HAP-1 (cell line): ENCODE results near the gene PACSIN1.

Source experiments
- DNase-seq, 2 experiments: peaks; one replicate each; pipeline ENCODE4 v3.0.0-alpha.2; 2016 to 2020; ENCODE audit warnings: low spot score in 2 of 2
- H3K27me3 ChIP-seq: fragments of 250-450 bp; sonication (Bioruptor Pico); 2 replicates; pipeline ENCODE4 v1.5.1; 2020; ENCODE audit warnings: low read depth, mild to moderate bottlenecking, moderate library complexity
- H3K36me3 ChIP-seq: fragments of 250-450 bp; sonication (Bioruptor Pico); replicated peaks from 2 replicates; pipeline ENCODE4 v1.5.1; 2020; ENCODE audit warnings: mild to moderate bottlenecking
- H3K4me1 ChIP-seq: fragments of 250-450 bp; sonication (Bioruptor Pico); 2 replicates; pipeline ENCODE4 v1.5.1; 2020; ENCODE audit warnings: mild to moderate bottlenecking
- H3K4me3 ChIP-seq: fragments of 250-450 bp; sonication (Bioruptor Pico); 2 replicates; pipeline ENCODE4 v1.5.1; 2020; ENCODE audit warnings: mild to moderate bottlenecking, moderate library complexity
- H3K9me3 ChIP-seq: fragments of 250-450 bp; sonication (Bioruptor Pico); 2 replicates; pipeline ENCODE4 v1.5.1; 2020; ENCODE audit warnings: mild to moderate bottlenecking, moderate library complexity
- in situ Hi-C: fragments of 300-500 bp; cut with MboI; formaldehyde crosslinking; loops from 3 replicates; pipeline ENCODE4 v1.14.3; 2020; ENCODE audit warnings: low sequenced_read_pairs, inconsistent platforms, mixed read lengths

PACSIN1 gene

GRCh38 chr6:34549804-34550202 is 83.9 kb downstream of the PACSIN1 start:
- no peak for DNase-seq
- Histone ChIP-seq H3K4me3 (no peak overlapping the region), H3K36me3 (no peaks in the 10 kb centered on the region), H3K4me1 (no peaks in the 10 kb centered on the region), H3K9me3 (no peaks in the 10 kb centered on the region), H3K27me3 (no peaks in the 10 kb centered on the region)
- in situ Hi-C loops: no loop called here

- Histone ChIP-seq H3K4me1 (no peaks in the 10 kb centered on the region), H3K27me3 (no peaks in the 10 kb centered on the region), H3K4me3 (no peak overlapping the region), H3K36me3 (no peaks in the 10 kb centered on the region), H3K9me3 (no peaks in the 10 kb centered on the region)
- DNase-seq: no peak
- in situ Hi-C loops: no loop called here
Measured at GRCh38 chr6:34551720-34552119, 85.8 kb downstream of the PACSIN1 start.

GRCh38 chr6:34552620-34553019 is 86.7 kb downstream of the PACSIN1 start:
- Histone ChIP-seq H3K4me3 (no peak overlapping the region), H3K36me3 (no peaks in the 10 kb centered on the region), H3K27me3 (no peaks in the 10 kb centered on the region), H3K9me3 (no peaks in the 10 kb centered on the region), H3K4me1 (no peaks in the 10 kb centered on the region)
- in situ Hi-C loops: no loop called here
- no peak for DNase-seq

GRCh38 chr6:34553146-34553545 is 87.3 kb downstream of the PACSIN1 start:
- no peaks in the 10 kb centered on the region for H3K36me3 ChIP-seq
- H3K4me3 ChIP-seq: no peak overlapping the region
- H3K27me3 ChIP-seq: no peaks in the 10 kb centered on the region
- no peaks in the 10 kb centered on the region for H3K9me3 ChIP-seq
- in situ Hi-C loops: no loop called here
- H3K4me1 ChIP-seq: no peaks in the 10 kb centered on the region
- DNase-seq: no peak

GRCh38 chr6:34553750-34554149 is 87.9 kb downstream of the PACSIN1 start:
- in situ Hi-C loops: no loop called here
- H3K9me3 ChIP-seq: no peaks in the 10 kb centered on the region
- no peak overlapping the region for H3K4me3 ChIP-seq
- no peak for DNase-seq
- H3K36me3 ChIP-seq: no peaks in the 10 kb centered on the region
- H3K4me1 ChIP-seq: no peaks in the 10 kb centered on the region
- H3K27me3 ChIP-seq: no peaks in the 10 kb centered on the region

- no peaks in the 10 kb centered on the region for H3K4me1 ChIP-seq
- H3K36me3 ChIP-seq: no peaks in the 10 kb centered on the region
- in situ Hi-C loops: no loop called here
- DNase-seq: no peak
- no peaks in the 10 kb centered on the region for H3K9me3 ChIP-seq
- no peak overlapping the region for H3K4me3 ChIP-seq
- no peaks in the 10 kb centered on the region for H3K27me3 ChIP-seq
Measured at GRCh38 chr6:34554291-34555006, 88.6 kb downstream of the PACSIN1 start.

GRCh38 chr6:34555007-34555322 is 89.1 kb downstream of the PACSIN1 start:
- in situ Hi-C loops: no loop called here
- DNase-seq: no peak

GRCh38 chr6:34555328-34555727 is 89.5 kb downstream of the PACSIN1 start:
- no peaks in the 10 kb centered on the region for H3K4me1 ChIP-seq
- DNase-seq: no peak
- H3K36me3 ChIP-seq: no peaks in the 10 kb centered on the region
- no peaks in the 10 kb centered on the region for H3K9me3 ChIP-seq
- in situ Hi-C loops: no loop called here
- H3K4me3 ChIP-seq: no peak overlapping the region
- no peaks in the 10 kb centered on the region for H3K27me3 ChIP-seq

More at GRCh38 chr6:34555007-34555322, 89.1 kb downstream of the PACSIN1 start:
- H3K4me3 ChIP-seq: no peak overlapping the region
- no peaks in the 10 kb centered on the region for H3K36me3 ChIP-seq
- no peaks in the 10 kb centered on the region for H3K4me1 ChIP-seq
- H3K9me3 ChIP-seq: no peaks in the 10 kb centered on the region
- no peaks in the 10 kb centered on the region for H3K27me3 ChIP-seq

GRCh38 chr6:34556031-34556471 is 90.2 kb downstream of the PACSIN1 start, which contains the start of gene SPDEF:
Gene SPDEF (minus strand): TSS chr6:34556329. CDS start chr6:34544455, 11,874 bp downstream.
- DNase-seq: no peak
- Histone ChIP-seq H3K9me3 (no peaks in the 10 kb centered on the region), H3K27me3 (no peaks in the 10 kb centered on the region), H3K36me3 (no peaks in the 10 kb centered on the region), H3K4me1 (no peaks in the 10 kb centered on the region), H3K4me3 (no peak within 1 kb of the TSS)
- in situ Hi-C loops: no loop called here

- Histone ChIP-seq H3K36me3 (no peaks in the 10 kb centered on the region), H3K27me3 (no peaks in the 10 kb centered on the region), H3K9me3 (no peaks in the 10 kb centered on the region), H3K4me1 (no peaks in the 10 kb centered on the region), H3K4me3 (no peak overlapping the region)
- DNase-seq: no peak
- in situ Hi-C loops: no loop called here
Measured at GRCh38 chr6:34556493-34556892, 90.6 kb downstream of the PACSIN1 start.

GRCh38 chr6:34557228-34557627 is 91.4 kb downstream of the PACSIN1 start:
- Histone ChIP-seq H3K9me3 (no peaks in the 10 kb centered on the region), H3K27me3 (no peaks in the 10 kb centered on the region), H3K4me3 (no peak overlapping the region), H3K36me3 (no peaks in the 10 kb centered on the region), H3K4me1 (no peaks in the 10 kb centered on the region)
- in situ Hi-C loops: no loop called here
- no peak for DNase-seq

GRCh38 chr6:34558172-34558714 is 92.4 kb downstream of the PACSIN1 start:
- Histone ChIP-seq H3K4me3 (no peak overlapping the region), H3K4me1 (no peaks in the 10 kb centered on the region), H3K36me3 (no peaks in the 10 kb centered on the region), H3K27me3 (no peaks in the 10 kb centered on the region), H3K9me3 (no peaks in the 10 kb centered on the region)
- in situ Hi-C loops: no loop called here
- DNase-seq: no peak

- in situ Hi-C loops: no loop called here
- Histone ChIP-seq H3K4me3 (no peak overlapping the region), H3K36me3 (no peaks in the 10 kb centered on the region), H3K27me3 (no peaks in the 10 kb centered on the region), H3K4me1 (no peaks in the 10 kb centered on the region), H3K9me3 (no peaks in the 10 kb centered on the region)
- no peak for DNase-seq
Measured at GRCh38 chr6:34559651-34560365, 93.9 kb downstream of the PACSIN1 start.
